ENCODE data around the gene DYNLT5. TPM values are rescaled to one million over a fixed set of nuclear protein-coding genes. Genes with fewer than 3 reads are reported as not detected.
A peak's percentile ranks its signal among the peaks of the same experiment; 100 is the strongest.

The DYNLT5 gene
- total and polyA plus RNA-seq, 2 donors: 0.80 to 1.9 TPM

DNA sequence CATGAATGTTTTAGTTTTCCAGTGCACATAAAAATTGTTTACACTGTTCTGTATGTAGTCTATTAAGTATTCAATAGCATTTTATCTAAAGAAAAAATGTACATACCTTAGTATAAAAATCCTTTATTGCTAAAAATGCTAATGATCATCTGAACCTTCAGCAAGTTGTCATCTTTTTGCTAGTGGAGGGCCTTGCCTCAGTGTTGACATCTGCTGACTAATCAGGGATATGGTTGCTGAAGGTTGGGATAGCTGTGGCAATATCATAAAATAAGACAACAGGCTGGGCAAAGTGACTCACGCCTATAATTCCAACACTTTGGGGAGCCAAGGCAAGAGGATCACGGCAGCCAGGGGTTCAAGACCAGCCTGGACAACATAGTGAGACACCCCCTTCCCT, 9.0 kb downstream of the DYNLT5 start:
- Histone ChIP-seq H3K27ac (ENCODE audit: low read depth in 1 of 2, low read length in 1 of 2) (no peak overlapping the region), H3K4me1 (ENCODE audit: control insufficient read depth in 2 of 2, insufficient read depth in 2 of 2, low read length in 2 of 2) (no peaks in the 10 kb centered on the region), H3K27me3 (ENCODE audit: control insufficient read depth in 2 of 2, insufficient read depth in 1 of 2, low read length in 1 of 2) (no peaks in the 10 kb centered on the region), H3K4me3 (ENCODE audit: low read length in 2 of 2) (no peak overlapping the region), H3K36me3 (ENCODE audit: control insufficient read depth in 2 of 2, insufficient read depth in 2 of 2, low read length in 1 of 2) (no peaks in the 10 kb centered on the region), H3K9me3 (ENCODE audit: control insufficient read depth in 2 of 2, insufficient read depth in 1 of 2, low read length in 1 of 2) (no peaks in the 10 kb centered on the region)
- 96% methylated on average over 2 of the region's 2 CpGs for WGBS
- DNase-seq (ENCODE audit: low read depth in 6 of 9, low spot score in 9 of 9): no peak

GRCh38 chr1:66764994-66765578, 12.8 kb downstream of the DYNLT5 start:
- WGBS: 44% methylated on average over 3 of the region's 3 CpGs
- no peak overlapping the region for H3K4me3 ChIP-seq (ENCODE audit: low read length in 2 of 2)
- peaks cover 9 to 10% of the 10 kb centered on the region in 2 donors for H3K4me1 ChIP-seq (ENCODE audit: control insufficient read depth in 2 of 2, insufficient read depth in 2 of 2, low read length in 2 of 2)
- no peaks in the 10 kb centered on the region for H3K27me3 ChIP-seq (ENCODE audit: control insufficient read depth in 2 of 2, insufficient read depth in 1 of 2, low read length in 1 of 2)
- no peaks in the 10 kb centered on the region for H3K9me3 ChIP-seq (ENCODE audit: control insufficient read depth in 2 of 2, insufficient read depth in 1 of 2, low read length in 1 of 2)
- no peak overlapping the region for H3K27ac ChIP-seq (ENCODE audit: low read depth in 1 of 2, low read length in 1 of 2)
- peak in 8 of 9 donors; percentile 49 to 85 (median 70) for DNase-seq (ENCODE audit: low read depth in 6 of 9, low spot score in 9 of 9)
- H3K36me3 ChIP-seq (ENCODE audit: control insufficient read depth in 2 of 2, insufficient read depth in 2 of 2, low read length in 1 of 2): no peaks in the 10 kb centered on the region

GRCh38 chr1:66767626-66768025, 15.4 kb downstream of the DYNLT5 start:
- Histone ChIP-seq H3K27me3 (ENCODE audit: control insufficient read depth in 2 of 2, insufficient read depth in 1 of 2, low read length in 1 of 2) (no peaks in the 10 kb centered on the region), H3K4me3 (ENCODE audit: low read length in 2 of 2) (no peak overlapping the region), H3K36me3 (ENCODE audit: control insufficient read depth in 2 of 2, insufficient read depth in 2 of 2, low read length in 1 of 2) (no peaks in the 10 kb centered on the region), H3K9me3 (ENCODE audit: control insufficient read depth in 2 of 2, insufficient read depth in 1 of 2, low read length in 1 of 2) (no peaks in the 10 kb centered on the region), H3K4me1 (ENCODE audit: control insufficient read depth in 2 of 2, insufficient read depth in 2 of 2, low read length in 2 of 2) (peaks cover 10 to 14% of the 10 kb centered on the region in 2 donors), H3K27ac (ENCODE audit: low read depth in 1 of 2, low read length in 1 of 2) (no peak overlapping the region)
- DNase-seq (ENCODE audit: low read depth in 6 of 9, low spot score in 9 of 9): no peak

GRCh38 chr1:66768965-66769364, 16.7 kb downstream of the DYNLT5 start:
- H3K36me3 ChIP-seq (ENCODE audit: control insufficient read depth in 2 of 2, insufficient read depth in 2 of 2, low read length in 1 of 2): no peaks in the 10 kb centered on the region
- WGBS: 89% methylated on average over 1 of the region's 1 CpG
- DNase-seq (ENCODE audit: low read depth in 6 of 9, low spot score in 9 of 9): peak in 1 of 9 donors; percentile 59
- H3K4me3 ChIP-seq (ENCODE audit: low read length in 2 of 2): no peak overlapping the region
- H3K9me3 ChIP-seq (ENCODE audit: control insufficient read depth in 2 of 2, insufficient read depth in 1 of 2, low read length in 1 of 2): no peaks in the 10 kb centered on the region
- H3K4me1 ChIP-seq (ENCODE audit: control insufficient read depth in 2 of 2, insufficient read depth in 2 of 2, low read length in 2 of 2): peaks cover 10 to 14% of the 10 kb centered on the region in 2 donors
- peak overlapping the region in 1 of 2 donors; percentile 71 for H3K27ac ChIP-seq (ENCODE audit: low read depth in 1 of 2, low read length in 1 of 2)
- no peaks in the 10 kb centered on the region for H3K27me3 ChIP-seq (ENCODE audit: control insufficient read depth in 2 of 2, insufficient read depth in 1 of 2, low read length in 1 of 2)

DNA sequence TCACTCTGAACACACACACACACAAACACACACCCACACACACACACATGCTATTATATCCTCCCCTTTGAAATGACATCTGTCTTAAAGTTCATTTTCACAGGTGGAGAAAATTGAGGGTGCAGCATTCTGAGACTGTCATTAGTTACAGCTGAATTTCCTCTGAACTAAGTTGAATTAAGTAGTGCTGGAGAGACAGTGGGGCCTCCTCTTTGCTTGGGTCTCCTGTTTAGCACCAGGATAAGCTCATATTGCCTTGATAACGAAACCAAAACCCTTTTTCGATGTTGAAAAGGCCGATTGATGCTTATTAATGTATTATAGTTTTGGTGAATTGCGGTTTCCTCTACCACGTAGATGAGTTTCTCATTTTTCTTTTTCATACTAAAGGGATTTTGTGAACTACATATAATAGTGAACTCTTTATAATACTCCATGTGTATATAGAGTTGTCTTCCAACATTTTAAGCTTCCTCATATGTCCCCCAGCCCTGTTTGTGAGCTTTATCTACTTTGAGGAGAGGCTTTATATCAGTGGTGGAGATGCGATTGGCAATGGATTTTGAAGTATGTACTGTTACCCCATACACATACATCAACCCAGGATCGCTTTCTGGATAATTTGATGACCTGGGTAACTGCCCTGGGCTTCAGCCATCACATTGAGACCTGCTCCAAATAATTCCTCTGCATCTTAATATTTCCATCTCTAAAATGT, 17.4 kb downstream of the DYNLT5 start:
- 67% methylated on average over 7 of the region's 7 CpGs for WGBS
- no peaks in the 10 kb centered on the region for H3K9me3 ChIP-seq (ENCODE audit: control insufficient read depth in 2 of 2, insufficient read depth in 1 of 2, low read length in 1 of 2)
- H3K4me1 ChIP-seq (ENCODE audit: control insufficient read depth in 2 of 2, insufficient read depth in 2 of 2, low read length in 2 of 2): peaks cover 10 to 14% of the 10 kb centered on the region in 2 donors
- no peaks in the 10 kb centered on the region for H3K36me3 ChIP-seq (ENCODE audit: control insufficient read depth in 2 of 2, insufficient read depth in 2 of 2, low read length in 1 of 2)
- no peak overlapping the region for H3K4me3 ChIP-seq (ENCODE audit: low read length in 2 of 2)
- H3K27me3 ChIP-seq (ENCODE audit: control insufficient read depth in 2 of 2, insufficient read depth in 1 of 2, low read length in 1 of 2): no peaks in the 10 kb centered on the region
- peak in 5 of 9 donors; percentile 44 to 84 (median 49) for DNase-seq (ENCODE audit: low read depth in 6 of 9, low spot score in 9 of 9)
- peak overlapping the region in 1 of 2 donors; percentile 71 for H3K27ac ChIP-seq (ENCODE audit: low read depth in 1 of 2, low read length in 1 of 2)

DNA sequence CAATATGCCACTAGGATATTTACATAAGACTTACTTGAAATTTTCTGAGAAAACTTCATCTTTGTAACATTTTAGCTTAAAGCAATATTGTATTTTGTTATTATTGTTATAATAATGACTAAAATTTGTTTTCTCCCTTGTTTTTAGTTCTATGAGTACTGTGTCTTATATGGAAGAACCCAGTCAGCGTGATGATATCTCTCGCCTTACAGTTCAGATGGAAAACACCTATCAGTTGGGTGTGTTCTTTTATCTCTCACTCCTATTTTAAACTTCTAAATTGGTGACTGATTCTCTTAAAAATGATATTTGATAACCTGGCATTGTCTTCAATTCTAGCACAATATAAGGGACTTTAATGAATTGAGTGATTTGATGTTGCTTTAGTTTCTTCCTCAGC, 18.0 kb downstream of the DYNLT5 start:
- H3K36me3 ChIP-seq (ENCODE audit: control insufficient read depth in 2 of 2, insufficient read depth in 2 of 2, low read length in 1 of 2): no peaks in the 10 kb centered on the region
- H3K27ac ChIP-seq (ENCODE audit: low read depth in 1 of 2, low read length in 1 of 2): peak overlapping the region in 1 of 2 donors; percentile 71
- H3K9me3 ChIP-seq (ENCODE audit: control insufficient read depth in 2 of 2, insufficient read depth in 1 of 2, low read length in 1 of 2): no peaks in the 10 kb centered on the region
- WGBS: 91% methylated on average over 2 of the region's 2 CpGs
- no peaks in the 10 kb centered on the region for H3K27me3 ChIP-seq (ENCODE audit: control insufficient read depth in 2 of 2, insufficient read depth in 1 of 2, low read length in 1 of 2)
- no peak overlapping the region for H3K4me3 ChIP-seq (ENCODE audit: low read length in 2 of 2)
- H3K4me1 ChIP-seq (ENCODE audit: control insufficient read depth in 2 of 2, insufficient read depth in 2 of 2, low read length in 2 of 2): peaks cover 10 to 14% of the 10 kb centered on the region in 2 donors
- peak in 1 of 9 donors; percentile 29 for DNase-seq (ENCODE audit: low read depth in 6 of 9, low spot score in 9 of 9)

DNA sequence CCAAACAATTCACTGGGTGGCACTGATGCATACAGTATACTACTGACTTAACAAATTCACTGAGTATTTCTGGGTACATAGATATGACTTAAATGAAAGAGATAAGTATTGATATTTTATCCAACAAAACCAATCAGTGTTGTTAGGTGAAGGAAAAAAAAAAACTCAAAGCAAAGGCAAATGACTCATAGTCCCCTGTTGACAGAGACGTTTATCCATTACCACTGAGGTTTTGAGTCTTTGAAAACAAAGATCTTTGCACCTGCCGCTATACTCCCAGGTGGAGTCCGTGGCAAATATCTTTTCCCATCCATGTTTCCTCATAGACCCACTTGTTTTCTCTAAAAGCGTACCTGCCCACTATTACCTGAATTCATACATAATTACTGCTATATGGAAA, 18.4 kb downstream of the DYNLT5 start:
- 72% methylated on average over 4 of the region's 4 CpGs for WGBS
- Histone ChIP-seq H3K4me3 (ENCODE audit: low read length in 2 of 2) (no peak overlapping the region), H3K36me3 (ENCODE audit: control insufficient read depth in 2 of 2, insufficient read depth in 2 of 2, low read length in 1 of 2) (no peaks in the 10 kb centered on the region), H3K9me3 (ENCODE audit: control insufficient read depth in 2 of 2, insufficient read depth in 1 of 2, low read length in 1 of 2) (no peaks in the 10 kb centered on the region), H3K4me1 (ENCODE audit: control insufficient read depth in 2 of 2, insufficient read depth in 2 of 2, low read length in 2 of 2) (peaks cover 10 to 14% of the 10 kb centered on the region in 2 donors), H3K27ac (ENCODE audit: low read depth in 1 of 2, low read length in 1 of 2) (no peak overlapping the region), H3K27me3 (ENCODE audit: control insufficient read depth in 2 of 2, insufficient read depth in 1 of 2, low read length in 1 of 2) (no peaks in the 10 kb centered on the region)
- DNase-seq (ENCODE audit: low read depth in 6 of 9, low spot score in 9 of 9): peak in 1 of 9 donors; percentile 28

DNA sequence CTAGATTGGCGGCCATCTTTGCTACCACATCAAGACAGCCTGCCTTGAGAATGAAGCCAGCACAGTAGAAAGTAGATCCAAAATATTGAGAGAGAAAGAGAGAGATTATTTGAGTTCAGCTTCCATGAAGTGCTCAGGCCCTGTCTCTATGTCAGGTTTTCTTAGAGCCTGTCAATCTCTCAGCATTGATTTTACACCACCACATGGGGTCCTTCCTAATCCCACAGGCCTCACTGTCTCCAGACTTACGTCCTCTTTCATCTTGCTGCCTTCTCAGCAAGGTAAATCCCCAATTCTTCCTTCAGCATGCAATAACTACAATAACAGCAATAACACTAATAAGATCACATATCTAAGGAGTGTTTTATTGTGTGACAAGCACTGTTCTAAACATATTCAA, 21.0 kb downstream of the DYNLT5 start:
- H3K9me3 ChIP-seq (ENCODE audit: control insufficient read depth in 2 of 2, insufficient read depth in 1 of 2, low read length in 1 of 2): no peaks in the 10 kb centered on the region
- no peak overlapping the region for H3K4me3 ChIP-seq (ENCODE audit: low read length in 2 of 2)
- peaks cover 6 to 14% of the 10 kb centered on the region in 2 donors for H3K4me1 ChIP-seq (ENCODE audit: control insufficient read depth in 2 of 2, insufficient read depth in 2 of 2, low read length in 2 of 2)
- WGBS: 98% methylated on average over 2 of the region's 2 CpGs
- no peaks in the 10 kb centered on the region for H3K27me3 ChIP-seq (ENCODE audit: control insufficient read depth in 2 of 2, insufficient read depth in 1 of 2, low read length in 1 of 2)
- H3K36me3 ChIP-seq (ENCODE audit: control insufficient read depth in 2 of 2, insufficient read depth in 2 of 2, low read length in 1 of 2): no peaks in the 10 kb centered on the region
- H3K27ac ChIP-seq (ENCODE audit: low read depth in 1 of 2, low read length in 1 of 2): no peak overlapping the region
- no peak for DNase-seq (ENCODE audit: low read depth in 6 of 9, low spot score in 9 of 9)

GRCh38 chr1:66774438-66774837, 22.2 kb downstream of the DYNLT5 start:
- H3K36me3 ChIP-seq (ENCODE audit: control insufficient read depth in 2 of 2, insufficient read depth in 2 of 2, low read length in 1 of 2): no peaks in the 10 kb centered on the region
- H3K27me3 ChIP-seq (ENCODE audit: control insufficient read depth in 2 of 2, insufficient read depth in 1 of 2, low read length in 1 of 2): no peaks in the 10 kb centered on the region
- H3K4me1 ChIP-seq (ENCODE audit: control insufficient read depth in 2 of 2, insufficient read depth in 2 of 2, low read length in 2 of 2): peaks cover 2 to 11% of the 10 kb centered on the region in 2 donors
- no peak overlapping the region for H3K4me3 ChIP-seq (ENCODE audit: low read length in 2 of 2)
- WGBS: 98% methylated on average over 2 of the region's 2 CpGs
- H3K9me3 ChIP-seq (ENCODE audit: control insufficient read depth in 2 of 2, insufficient read depth in 1 of 2, low read length in 1 of 2): no peaks in the 10 kb centered on the region
- H3K27ac ChIP-seq (ENCODE audit: low read depth in 1 of 2, low read length in 1 of 2): no peak overlapping the region
- DNase-seq (ENCODE audit: low read depth in 6 of 9, low spot score in 9 of 9): no peak
